Measurements from ENCODE around the gene SYCP3.
A peak's percentile ranks its signal among the peaks of the same experiment; 100 is the strongest.
"Not testable (repeated sequence)": the region's sequence is repeated elsewhere in the genome, so short reads cannot be mapped to it uniquely, and the experiment has no call there.

Gene SYCP3

DNA sequence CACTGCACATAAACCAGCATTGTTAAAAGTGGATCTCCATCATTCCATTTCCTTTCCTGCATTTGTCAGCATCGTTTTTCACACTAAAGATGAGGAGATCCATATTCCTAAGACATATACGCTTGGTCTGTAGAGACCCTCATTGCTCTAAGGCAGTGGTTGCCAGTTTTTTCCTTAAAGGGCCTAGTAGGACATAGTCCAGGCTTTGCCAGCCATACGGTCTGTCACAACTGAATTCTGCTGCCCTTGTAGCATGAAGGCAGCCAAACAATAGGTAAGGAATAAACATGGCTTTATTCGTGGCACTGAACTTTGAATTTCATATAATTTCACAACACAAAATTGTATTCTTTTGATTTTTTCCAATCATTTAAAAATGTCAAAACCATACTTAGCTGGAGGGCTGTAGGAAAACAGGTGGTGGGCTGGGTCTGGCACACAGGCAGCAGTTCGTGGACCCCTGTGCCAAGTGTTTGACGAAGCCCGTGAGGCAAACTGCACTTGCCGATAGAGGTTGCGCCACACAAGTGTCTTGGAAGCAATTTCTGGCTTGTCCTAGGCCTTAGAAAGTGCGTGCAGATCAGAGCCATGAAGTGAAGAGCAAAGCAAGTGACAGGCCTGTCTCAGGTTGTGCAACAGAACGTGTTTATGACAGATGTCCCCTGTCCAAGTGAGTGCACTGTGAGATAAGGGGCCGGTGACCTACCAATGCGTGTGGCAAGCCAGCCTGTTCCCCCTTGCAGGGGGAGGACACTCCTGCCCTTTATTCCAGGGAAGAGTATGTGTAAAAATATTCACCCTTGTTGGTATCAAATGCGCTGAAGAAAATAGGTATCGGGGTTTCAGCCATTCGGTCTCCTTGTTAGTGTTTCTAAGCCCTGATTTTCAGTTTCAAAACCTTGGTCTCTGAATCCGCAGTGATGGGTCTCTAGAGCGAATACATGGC, 42.7 kb downstream of the SYCP3 start:
- no peak for DNase-seq
- peaks cover 31% of the 10 kb centered on the region for H3K4me1 Mint-ChIP-seq
- CTCF ChIA-PET: no interaction called here

DNA sequence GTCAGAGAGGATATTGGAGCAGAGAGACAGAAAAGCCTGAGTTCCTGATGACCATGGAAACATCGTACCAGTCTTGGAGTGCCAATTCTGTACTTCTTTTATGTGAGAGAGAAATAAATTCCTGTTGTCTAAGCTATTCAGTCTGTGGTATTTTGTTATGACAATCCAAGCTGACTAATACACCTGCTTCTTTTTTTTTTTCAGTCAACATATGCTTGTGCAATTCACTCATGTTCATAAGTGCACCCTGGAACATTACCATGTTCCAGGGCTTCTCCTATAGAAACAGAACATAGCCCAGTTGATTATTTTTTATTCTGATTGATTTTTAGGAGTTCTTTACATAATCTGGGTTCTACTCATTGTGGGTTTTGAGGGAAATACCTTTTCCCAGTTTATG, 43.6 kb downstream of the SYCP3 start:
- no peak for DNase-seq
- Mint-ChIP-seq H3K9me3 (no peaks in the 10 kb centered on the region), H3K27ac (no peak overlapping the region), H3K4me1 (peaks cover 31% of the 10 kb centered on the region), H3K4me3 (no peak overlapping the region), H3K36me3 (peaks cover 4% of the 10 kb centered on the region), H3K27me3 (no peaks in the 10 kb centered on the region)
- CTCF ChIA-PET: no interaction called here

More for the DNA sequence above, 42.7 kb downstream of the SYCP3 start:
- H3K4me3 Mint-ChIP-seq: peak overlapping the region; percentile 89
- H3K36me3 Mint-ChIP-seq: peaks cover 4% of the 10 kb centered on the region
- no peaks in the 10 kb centered on the region for H3K27me3 Mint-ChIP-seq
- H3K27ac Mint-ChIP-seq: peak overlapping the region; percentile 85
- H3K9me3 Mint-ChIP-seq: no peaks in the 10 kb centered on the region

DNA sequence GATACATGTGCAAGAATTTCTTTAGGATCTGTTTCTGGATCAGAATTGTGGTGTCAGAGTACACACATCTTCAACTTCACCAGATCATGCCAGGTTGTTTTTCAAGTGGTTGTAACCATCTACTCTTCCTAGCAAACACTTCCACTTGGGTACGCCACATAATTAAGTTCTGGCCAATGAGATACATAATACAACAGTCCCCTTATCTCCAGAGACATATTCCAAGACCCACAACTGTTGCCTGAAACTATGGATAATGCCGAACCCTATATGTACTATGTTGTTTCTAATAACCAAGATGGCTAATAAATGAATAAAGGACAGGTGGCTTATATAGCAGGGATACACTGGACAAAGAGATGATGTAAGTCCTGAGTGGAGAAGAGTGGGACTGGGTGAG, 44.3 kb downstream of the SYCP3 start:
- Mint-ChIP-seq H3K4me3 (no peak overlapping the region), H3K36me3 (peaks cover 4% of the 10 kb centered on the region), H3K27ac (no peak overlapping the region), H3K4me1 (peaks cover 24% of the 10 kb centered on the region), H3K27me3 (no peaks in the 10 kb centered on the region), H3K9me3 (no peaks in the 10 kb centered on the region)
- DNase-seq: no peak
- CTCF ChIA-PET: interaction anchor here (1.0 kb wide), 1 partner anchor 25 kb away, joined by 3 read pairs; no protein-coding TSS in a partner anchor

DNA sequence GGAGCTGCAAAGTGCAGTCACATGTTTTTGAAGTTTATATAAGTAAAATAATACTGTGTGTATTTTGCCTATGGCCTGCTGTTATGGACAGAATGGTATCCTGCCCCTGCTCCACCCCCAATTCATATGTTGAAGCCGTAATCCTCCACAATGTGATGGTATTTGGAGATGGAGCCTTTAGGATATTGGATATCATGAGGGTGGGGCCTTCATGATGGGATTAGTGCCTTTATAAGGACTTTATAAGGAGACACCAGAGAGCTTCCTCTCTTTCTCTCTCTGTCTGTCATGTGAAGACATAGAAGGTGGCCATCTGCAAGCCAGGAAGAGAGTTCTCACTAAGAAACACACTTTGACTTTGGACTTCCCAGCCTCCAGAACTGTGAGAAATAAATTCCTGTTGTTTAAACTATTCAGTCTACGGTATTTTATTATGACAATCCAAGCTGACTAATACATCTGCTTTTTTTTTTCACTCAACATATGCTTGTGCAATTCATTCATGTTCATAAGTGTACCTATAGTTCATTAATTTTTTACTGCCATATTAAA, 44.9 kb downstream of the SYCP3 start:
- peaks cover 4% of the 10 kb centered on the region for H3K36me3 Mint-ChIP-seq
- H3K9me3 Mint-ChIP-seq: no peaks in the 10 kb centered on the region
- H3K27me3 Mint-ChIP-seq: peaks cover 2% of the 10 kb centered on the region
- H3K4me1 Mint-ChIP-seq: peaks cover 19% of the 10 kb centered on the region
- CTCF ChIA-PET: interaction anchor here (1.0 kb wide), 1 partner anchor 24 kb away, joined by 3 read pairs; no protein-coding TSS in a partner anchor
- DNase-seq: no peak
- no peak overlapping the region for H3K4me3 Mint-ChIP-seq
- H3K27ac Mint-ChIP-seq: no peak overlapping the region

DNA sequence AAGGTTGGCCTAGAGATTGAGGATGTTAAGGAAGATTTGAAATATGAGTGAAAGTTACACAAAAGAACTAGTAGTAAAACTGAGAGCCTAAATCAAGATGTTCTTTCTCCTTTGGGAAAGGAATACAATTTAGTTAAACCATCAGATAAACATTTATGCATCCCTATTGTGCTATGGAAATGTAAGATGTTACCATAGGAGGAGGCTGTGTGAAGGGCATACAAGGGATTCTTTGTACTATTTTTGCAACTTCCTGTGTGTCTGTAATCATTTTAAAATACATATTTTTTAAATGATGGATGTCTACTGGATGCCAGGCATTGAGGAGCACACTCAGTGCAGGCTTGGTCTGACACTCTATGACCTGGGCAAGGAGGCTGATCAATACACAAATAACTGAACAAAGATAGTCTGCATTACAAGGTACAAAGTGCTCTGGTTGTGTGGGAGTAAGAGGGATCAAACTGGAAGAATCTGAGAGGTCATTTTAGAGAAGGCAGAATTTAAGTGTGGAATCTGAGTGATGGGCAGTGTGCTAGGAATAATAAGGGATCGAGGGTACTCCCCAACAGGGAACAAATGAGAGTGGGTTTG, 47.7 kb downstream of the SYCP3 start:
- Mint-ChIP-seq H3K9me3 (no peaks in the 10 kb centered on the region), H3K27me3 (peaks cover 4% of the 10 kb centered on the region), H3K27ac (no peak overlapping the region), H3K4me1 (peaks cover 5% of the 10 kb centered on the region), H3K4me3 (no peak overlapping the region), H3K36me3 (no peaks in the 10 kb centered on the region)
- DNase-seq: no peak
- CTCF ChIA-PET: no interaction called here

DNA sequence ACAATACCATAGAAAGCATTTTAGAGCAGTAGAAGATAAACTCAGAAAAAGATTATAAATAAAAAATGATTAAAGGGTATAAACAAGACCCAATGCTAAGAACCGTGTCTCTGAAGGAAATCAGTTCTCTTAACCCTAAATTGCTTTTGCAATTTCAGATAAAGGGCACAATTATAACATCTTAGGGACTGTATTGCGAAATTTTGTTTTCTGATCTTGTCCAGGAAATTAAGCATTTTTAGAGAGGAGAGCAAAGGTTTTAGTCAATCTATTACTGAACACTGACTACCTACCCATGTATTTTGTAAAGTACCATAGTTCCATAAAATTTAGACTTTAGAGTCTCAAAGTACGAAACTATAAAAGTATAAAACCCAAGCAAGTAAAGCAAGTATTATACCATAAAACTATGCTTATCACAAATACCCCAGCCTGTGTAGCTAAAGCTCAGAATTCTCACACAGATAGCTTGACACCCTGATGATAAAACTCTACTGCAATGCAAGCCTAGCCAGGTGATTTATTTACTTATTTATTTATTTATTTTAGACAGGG, 48.6 kb downstream of the SYCP3 start:
- Mint-ChIP-seq H3K27ac (no peak overlapping the region), H3K4me3 (no peak overlapping the region), H3K9me3 (no peaks in the 10 kb centered on the region), H3K36me3 (no peaks in the 10 kb centered on the region), H3K4me1 (no peaks in the 10 kb centered on the region), H3K27me3 (peaks cover 10% of the 10 kb centered on the region)
- CTCF ChIA-PET: no interaction called here
- no peak for DNase-seq

DNA sequence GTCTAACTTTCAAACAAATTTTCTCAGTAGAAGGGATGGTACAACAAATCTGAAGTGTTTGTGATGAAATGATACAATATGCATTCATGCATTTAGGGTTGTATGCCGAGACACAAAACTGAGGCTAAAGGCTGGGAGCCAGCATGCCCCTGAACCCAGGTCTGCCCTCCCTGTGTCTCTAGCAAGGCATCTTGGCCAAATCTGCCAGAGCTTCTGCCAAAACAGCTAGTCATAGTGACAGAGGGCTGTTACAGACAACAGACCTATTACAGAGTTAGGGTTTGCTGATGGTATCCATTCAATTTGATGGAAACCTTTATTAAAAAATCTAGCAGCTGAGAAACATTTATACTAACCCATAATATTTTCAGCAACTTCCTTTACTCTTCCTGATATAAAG, 53.1 kb downstream of the SYCP3 start:
- Mint-ChIP-seq H3K36me3 (no peaks in the 10 kb centered on the region), H3K4me1 (no peaks in the 10 kb centered on the region), H3K27ac (no peak overlapping the region), H3K27me3 (peaks cover 18% of the 10 kb centered on the region), H3K4me3 (no peak overlapping the region), H3K9me3 (no peaks in the 10 kb centered on the region)
- no peak for DNase-seq
- CTCF ChIA-PET: interaction anchor here (0.6 kb wide), 1 partner anchor 235 kb away, joined by 3 read pairs; no protein-coding TSS in a partner anchor

DNA sequence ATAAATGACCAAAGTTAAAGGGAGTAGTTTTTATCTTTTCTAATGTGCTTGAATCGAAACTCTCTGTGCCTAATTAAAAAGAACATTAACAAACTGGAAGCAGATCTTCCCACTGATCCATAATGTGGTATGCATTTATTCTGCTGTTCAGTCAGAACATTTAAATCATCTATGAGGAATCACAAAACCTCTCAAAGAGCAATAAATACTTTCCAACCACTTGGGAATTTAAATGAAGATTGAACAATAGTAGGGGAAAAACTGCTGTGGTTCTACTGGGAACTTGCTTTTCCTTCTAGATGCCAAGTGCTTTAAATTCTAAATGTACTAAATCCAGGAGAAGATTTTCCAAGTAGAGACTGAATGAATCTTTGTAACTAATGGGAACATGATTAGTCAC, 54.2 kb downstream of the SYCP3 start:
- Mint-ChIP-seq H3K4me3 (no peak overlapping the region), H3K27ac (no peak overlapping the region), H3K9me3 (no peaks in the 10 kb centered on the region), H3K36me3 (no peaks in the 10 kb centered on the region), H3K27me3 (peaks cover 18% of the 10 kb centered on the region), H3K4me1 (no peaks in the 10 kb centered on the region)
- CTCF ChIA-PET: no interaction called here
- no peak for DNase-seq

DNA sequence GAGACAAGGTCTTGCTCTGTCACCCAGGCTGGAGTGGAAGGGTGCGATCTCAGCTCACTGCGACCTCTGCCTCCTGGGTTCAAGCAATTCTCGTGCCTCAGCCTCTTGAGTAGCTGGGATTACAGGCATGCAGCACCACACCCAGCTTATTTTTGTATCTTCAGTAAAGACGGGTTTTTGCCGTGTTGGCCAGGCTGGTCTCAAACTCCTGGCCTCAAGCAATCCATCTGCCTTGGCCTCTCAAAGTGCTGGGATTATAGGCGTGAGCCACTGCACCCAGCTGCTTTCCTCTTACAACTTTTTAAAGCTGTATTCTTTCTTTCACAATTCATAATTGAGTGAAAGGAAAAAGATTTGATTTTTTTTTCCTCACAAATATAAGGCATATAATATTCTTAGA, 57.6 kb downstream of the SYCP3 start:
- not testable (repeated sequence) for H3K9me3 Mint-ChIP-seq, H3K4me1 Mint-ChIP-seq, H3K36me3 Mint-ChIP-seq, DNase-seq, H3K27ac Mint-ChIP-seq, H3K4me3 Mint-ChIP-seq
- CTCF ChIA-PET: interaction anchor here (0.6 to 1.1 kb wide), 2 partner anchors 27 to 58 kb away, joined by 3 read pairs; no protein-coding TSS in a partner anchor
- H3K27me3 Mint-ChIP-seq: peaks cover 27% of the 10 kb centered on the region

DNA sequence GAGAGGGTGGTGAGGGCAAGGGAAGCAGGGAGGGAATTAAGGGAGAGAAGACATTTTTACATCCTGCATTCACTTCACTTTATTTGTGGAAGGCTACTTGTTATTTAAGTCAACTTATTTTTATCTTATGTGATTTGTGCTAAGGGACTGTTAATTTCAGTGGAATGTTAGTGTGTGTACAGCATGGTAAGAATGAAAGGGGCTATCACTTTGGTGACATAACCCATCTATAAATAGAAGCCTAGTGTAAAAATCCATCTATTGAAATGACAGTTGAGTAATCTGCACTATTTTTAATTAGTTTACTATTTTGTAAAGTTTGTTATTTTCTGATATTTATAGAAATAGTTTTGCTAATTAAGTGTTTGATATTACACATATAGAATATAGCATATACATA, 58.6 kb downstream of the SYCP3 start:
- Mint-ChIP-seq H3K27me3 (peaks cover 28% of the 10 kb centered on the region), H3K36me3 (no peaks in the 10 kb centered on the region), H3K4me3 (no peak overlapping the region), H3K27ac (no peak overlapping the region), H3K9me3 (no peaks in the 10 kb centered on the region), H3K4me1 (no peaks in the 10 kb centered on the region)
- no peak for DNase-seq
- CTCF ChIA-PET: no interaction called here

DNA sequence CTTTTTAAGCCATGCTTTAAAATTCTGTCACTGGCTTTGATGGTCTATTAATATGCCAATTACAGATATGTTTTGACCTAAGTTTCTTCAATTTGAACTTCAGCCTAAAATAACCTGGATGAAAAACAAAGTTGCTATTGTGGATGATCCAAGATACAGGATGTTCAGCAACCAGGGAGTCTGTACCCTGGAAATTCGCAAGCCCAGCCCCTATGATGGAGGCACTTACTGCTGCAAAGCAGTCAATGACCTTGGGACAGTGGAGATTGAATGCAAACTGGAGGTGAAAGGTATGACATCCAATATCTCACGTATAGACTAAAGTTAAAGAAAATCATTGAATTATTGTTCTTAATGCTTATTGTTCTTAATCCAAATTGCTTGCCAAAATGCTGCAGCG, 59.0 kb downstream of the SYCP3 start:
- no peak for DNase-seq
- no peaks in the 10 kb centered on the region for H3K9me3 Mint-ChIP-seq
- H3K36me3 Mint-ChIP-seq: no peaks in the 10 kb centered on the region
- CTCF ChIA-PET: no interaction called here
- H3K4me3 Mint-ChIP-seq: no peak overlapping the region
- H3K27ac Mint-ChIP-seq: no peak overlapping the region
- peaks cover 25% of the 10 kb centered on the region for H3K27me3 Mint-ChIP-seq
- H3K4me1 Mint-ChIP-seq: no peaks in the 10 kb centered on the region
